WTC11 (cell line): ENCODE measurements around the gene NELFCD. TPM values are rescaled to one million over a fixed set of nuclear protein-coding genes. Genes with fewer than 3 reads are reported as not detected.

ENCODE experiments used
- AFF4 ChIP-seq: sonication (generic); formaldehyde crosslinking; IDR thresholded peaks from 2 replicates; pipeline ENCODE4 v1.8.1; 2023; ENCODE audit warnings: mild to moderate bottlenecking, missing genetic modification reagents, borderline replicate concordance
- CTCF ChIP-seq: fragments of 200-600 bp; IDR thresholded peaks from 2 replicates; pipeline ENCODE4 v1.8.0; 2022; ENCODE audit warnings: antibody characterized with exemption
- E2F5 ChIP-seq: sonication (generic); formaldehyde crosslinking; IDR thresholded peaks from 2 replicates; pipeline ENCODE4 v1.8.1; 2022; ENCODE audit warnings: mild to moderate bottlenecking, moderate library complexity, missing genetic modification reagents
- ELF4 ChIP-seq: sonication (generic); formaldehyde crosslinking; IDR thresholded peaks from 2 replicates; pipeline ENCODE4 v1.8.1; 2022; ENCODE audit warnings: low read depth, mild to moderate bottlenecking, moderate library complexity, missing genetic modification reagents
- ETV6 ChIP-seq: sonication (generic); formaldehyde crosslinking; IDR thresholded peaks from 2 replicates; pipeline ENCODE4 v1.8.1; 2022; ENCODE audit warnings: mild to moderate bottlenecking, missing genetic modification reagents
- FOXP1 ChIP-seq: sonication (generic); formaldehyde crosslinking; IDR thresholded peaks from 2 replicates; pipeline ENCODE4 v1.8.0; 2022; ENCODE audit warnings: missing genetic modification reagents, mild to moderate bottlenecking, moderate library complexity, borderline replicate concordance
- FOXP4 ChIP-seq: sonication (generic); formaldehyde crosslinking; IDR thresholded peaks from 2 replicates; pipeline ENCODE4 v1.8.0; 2022; ENCODE audit warnings: mild to moderate bottlenecking, missing genetic modification reagents
- HMGXB4 ChIP-seq: sonication (generic); formaldehyde crosslinking; IDR thresholded peaks from 2 replicates; pipeline ENCODE4 v1.8.1; 2023; ENCODE audit warnings: mild to moderate bottlenecking, moderate library complexity, missing genetic modification reagents
- JAZF1 ChIP-seq: fragments of 250-450 bp; sonication (Bioruptor Pico); IDR thresholded peaks from 2 replicates; pipeline ENCODE4 v1.9.0; 2021; ENCODE audit warnings: moderate library complexity, mild to moderate bottlenecking, inconsistent platforms
- MXD4 ChIP-seq: fragments of 250-450 bp; sonication (Bioruptor Pico); IDR thresholded peaks from 2 replicates; pipeline ENCODE4 v1.8.0; 2021; ENCODE audit warnings: mild to moderate bottlenecking, moderate library complexity, borderline replicate concordance
- NFE2L1 ChIP-seq: sonication (generic); formaldehyde crosslinking; IDR thresholded peaks from 2 replicates; pipeline ENCODE4 v1.8.1; 2023; ENCODE audit warnings: missing genetic modification reagents
- PRDM15 ChIP-seq: sonication (generic); formaldehyde crosslinking; IDR thresholded peaks from 2 replicates; pipeline ENCODE4 v1.8.0; 2022; ENCODE audit warnings: missing genetic modification reagents
- TEAD1 ChIP-seq: sonication (generic); formaldehyde crosslinking; IDR thresholded peaks from 2 replicates; pipeline ENCODE4 v1.8.0; 2022; ENCODE audit warnings: mild to moderate bottlenecking, missing genetic modification reagents
- ZBTB43 ChIP-seq: sonication (generic); formaldehyde crosslinking; IDR thresholded peaks from 2 replicates; pipeline ENCODE4 v1.8.1; 2023; ENCODE audit warnings: mild to moderate bottlenecking, missing genetic modification reagents
- ZMAT4 ChIP-seq: fragments of 250-450 bp; sonication (Bioruptor Pico); IDR thresholded peaks from 2 replicates; pipeline ENCODE4 v1.9.0; 2021; ENCODE audit warnings: mild to moderate bottlenecking
- ZNF232 ChIP-seq: sonication (generic); formaldehyde crosslinking; IDR thresholded peaks from 2 replicates; pipeline ENCODE4 v1.8.0; 2022; ENCODE audit warnings: mild to moderate bottlenecking, missing genetic modification reagents
- ZNF396 ChIP-seq: fragments of 250-450 bp; sonication (Bioruptor Pico); IDR thresholded peaks from 2 replicates; pipeline ENCODE4 v1.8.0; 2021; ENCODE audit warnings: mild to moderate bottlenecking, moderate library complexity, borderline replicate concordance
- ZNF512 ChIP-seq: sonication (generic); formaldehyde crosslinking; IDR thresholded peaks from 2 replicates; pipeline ENCODE4 v1.8.1; 2022; ENCODE audit warnings: missing genetic modification reagents, borderline replicate concordance
- total RNA-seq: library from RNA; stranded (reverse); gene quantifications from 3 replicates; pipeline ENCODE4 v1.2.3, GENCODE V29; 2021

NELFCD gene
- total RNA-seq, 1 experiment from 2014 or later = 66.9 TPM

- no peak for TF ChIP-seq HMGXB4 (CRISPR knock-in tag)
- TF ChIP-seq MXD4 (CRISPR knock-in tag) = no peak
- TF ChIP-seq FOXP1 (CRISPR knock-in tag) = peak; percentile 95
- 0 out of 2 replicates have a peak, but pooled peaks have one; percentile 60 for TF ChIP-seq AFF4 (CRISPR knock-in tag)
- 0 out of 2 replicates have a peak, but pooled peaks have one; percentile 18 for TF ChIP-seq E2F5 (CRISPR knock-in tag)
- peak; percentile 66 for TF ChIP-seq NFE2L1
- no peak for TF ChIP-seq PRDM15 (CRISPR knock-in tag)
- no peak for TF ChIP-seq JAZF1 (CRISPR knock-in tag)
- no peak for TF ChIP-seq CTCF
- peak; percentile 92; the same call in 1 of the 2 replicates for TF ChIP-seq FOXP4 (CRISPR knock-in tag)
- TF ChIP-seq ZNF396 (CRISPR knock-in tag) = no peak
- no peak for TF ChIP-seq ELF4 (CRISPR knock-in tag)
- no peak for TF ChIP-seq ZMAT4 (CRISPR knock-in tag)
- TF ChIP-seq ZBTB43 = peak; percentile 88
- no peak for TF ChIP-seq TEAD1
- TF ChIP-seq ETV6 (CRISPR knock-in tag) = peak; percentile 75
- no peak for TF ChIP-seq ZNF512 (CRISPR knock-in tag)
- no peak for TF ChIP-seq ZNF232 (CRISPR knock-in tag)
These were observed 61.2 kb downstream of the NELFCD start, which contains the start of gene PRELID3B (continued) for GRCh38 chr20:59042151-59042795.
